Mononuclear cell (primary cell): ENCODE data around the gene ROBO2. TPM values are rescaled to one million over a fixed set of nuclear protein-coding genes. Genes with fewer than 3 reads are reported as not detected.

Source experiments
- H3K27me3 ChIP-seq: 2 replicates; pipeline ENCODE4 v1.6.0; 2011; ENCODE audit warnings: low read length, control low read depth; ENCODE audit not compliant: insufficient read depth
- H3K4me1 ChIP-seq: 2 replicates; pipeline ENCODE4 v1.5.1; 2011; ENCODE audit warnings: mild to moderate bottlenecking, low read length, control low read depth; ENCODE audit not compliant: insufficient read depth
- H3K4me3 ChIP-seq: 2 replicates; pipeline ENCODE4 v1.5.1; 2011; ENCODE audit warnings: mild to moderate bottlenecking, low read length, moderate library complexity
- H3K9me3 ChIP-seq: 2 replicates; pipeline ENCODE4 v1.5.1; 2011; ENCODE audit warnings: low read depth, mild to moderate bottlenecking, control low read depth, low read length
- total RNA-seq: library from RNA; depleted of rRNA; stranded (reverse); fragments of >200 nt; gene quantifications from one replicate; pipeline ENCODE4 v1.2.3, GENCODE V29; 2012

Gene ROBO2
- total RNA-seq, 1 donor, result under 0.01 TPM

DNA sequence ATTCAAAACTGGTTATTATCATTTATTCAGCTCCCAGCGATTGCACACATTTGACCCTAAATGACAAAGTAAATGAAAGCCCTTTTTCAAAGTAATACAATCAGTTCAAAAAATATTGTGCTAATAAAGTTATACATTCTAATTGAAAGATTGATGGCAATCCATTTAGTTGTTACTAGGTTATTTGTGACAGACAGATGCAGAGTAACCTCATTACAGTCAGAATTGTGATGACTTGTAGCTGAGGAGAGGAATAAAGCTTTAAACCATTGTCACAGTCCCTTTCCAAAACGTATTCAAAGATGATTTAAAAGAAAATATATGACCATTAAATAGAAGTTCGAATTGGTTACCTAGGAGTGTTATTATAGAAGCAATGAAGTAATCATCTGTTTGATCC is 86.1 kb downstream of the ROBO2 start:
- Histone ChIP-seq H3K9me3 (no peaks in the 10 kb centered on the region), H3K4me1 (no peaks in the 10 kb centered on the region), H3K27me3 (no peaks in the 10 kb centered on the region), H3K4me3 (no peak overlapping the region)

DNA sequence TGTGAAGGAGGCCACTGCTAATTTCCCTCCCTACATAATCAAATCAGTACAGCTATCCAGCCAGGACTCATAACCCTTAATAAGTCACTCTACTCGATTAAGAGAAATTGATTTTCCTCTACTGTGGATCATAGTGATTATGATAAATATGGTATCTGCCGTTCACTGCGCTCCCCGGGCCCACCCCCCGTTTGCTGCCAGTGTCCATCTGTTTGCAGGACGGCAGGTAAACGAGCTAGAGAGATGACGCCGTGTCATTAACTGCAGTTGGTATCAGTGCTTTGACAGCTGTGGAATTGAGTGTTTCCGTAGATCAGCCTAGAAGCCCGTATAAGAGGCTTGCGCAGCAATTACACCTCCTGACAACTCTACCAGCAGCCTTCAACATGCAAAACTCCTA is 94.9 kb downstream of the ROBO2 start:
- Histone ChIP-seq H3K4me3 (no peak overlapping the region), H3K27me3 (no peaks in the 10 kb centered on the region), H3K9me3 (no peaks in the 10 kb centered on the region), H3K4me1 (no peaks in the 10 kb centered on the region)

DNA sequence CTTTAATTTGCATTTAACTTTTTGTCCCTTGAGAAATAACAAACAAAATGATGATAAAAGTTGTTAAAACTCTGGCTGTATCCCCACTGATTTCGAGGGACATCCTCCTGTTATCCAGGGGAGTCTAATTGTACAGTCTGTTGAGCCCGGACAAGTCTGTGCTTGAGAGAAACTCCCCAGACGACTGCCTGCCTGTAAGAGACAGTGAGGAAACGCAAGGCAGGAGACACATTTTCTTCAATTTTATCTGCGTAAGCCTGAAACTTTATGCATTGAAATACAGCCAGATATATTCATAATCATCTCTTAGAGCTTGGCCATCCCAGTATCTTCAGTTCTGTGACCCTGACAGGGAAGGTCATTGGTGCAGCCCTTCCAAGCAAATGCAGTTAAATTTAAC is 97.7 kb downstream of the ROBO2 start:
- H3K9me3 ChIP-seq, result no peaks in the 10 kb centered on the region
- no peaks in the 10 kb centered on the region for H3K4me1 ChIP-seq
- H3K4me3 ChIP-seq, result no peak overlapping the region
- no peaks in the 10 kb centered on the region for H3K27me3 ChIP-seq

DNA sequence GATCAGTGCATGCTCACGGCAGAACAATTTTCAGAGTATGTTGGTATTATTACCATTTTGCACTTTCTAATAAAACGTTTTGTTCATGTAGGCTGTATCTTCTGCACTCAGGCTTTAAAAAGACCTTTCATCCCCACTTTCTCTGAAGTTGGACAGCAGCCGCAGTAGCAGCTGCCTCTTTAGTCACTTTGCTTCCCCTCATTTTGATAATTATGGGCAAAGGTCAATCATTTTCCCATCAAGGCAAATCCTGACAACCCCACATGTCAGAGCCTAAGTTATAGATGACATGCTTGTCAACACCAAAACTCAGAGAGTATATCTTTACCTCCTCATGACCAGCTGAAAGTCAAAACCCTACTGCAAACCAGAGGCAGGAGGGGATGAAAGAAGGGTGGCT is 99.7 kb downstream of the ROBO2 start:
- Histone ChIP-seq H3K27me3 (no peaks in the 10 kb centered on the region), H3K4me3 (no peak overlapping the region), H3K9me3 (no peaks in the 10 kb centered on the region)

DNA sequence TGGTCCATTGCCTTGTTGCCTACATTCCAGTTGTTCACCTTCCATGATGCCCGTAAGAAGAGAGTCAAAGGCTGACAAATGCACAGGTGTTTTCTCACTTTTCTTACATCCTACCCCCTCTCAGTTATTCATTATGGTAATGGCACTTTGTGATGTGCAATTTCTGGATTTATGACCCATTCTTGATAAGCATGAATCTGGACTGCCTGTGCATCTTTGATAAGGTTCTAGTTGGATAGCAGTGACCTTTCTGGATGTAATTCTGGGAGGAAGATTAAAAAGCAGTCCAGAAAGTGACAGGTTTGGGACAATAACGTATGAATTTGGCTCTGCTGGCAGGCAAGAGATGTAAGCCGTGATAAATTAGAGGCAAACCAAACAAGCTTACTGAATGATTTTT is 101.5 kb downstream of the ROBO2 start:
- H3K27me3 ChIP-seq, result no peaks in the 10 kb centered on the region
- no peak overlapping the region for H3K4me3 ChIP-seq
- H3K9me3 ChIP-seq, result no peaks in the 10 kb centered on the region
- H3K4me1 ChIP-seq, result no peaks in the 10 kb centered on the region

More for the DNA sequence above, 99.7 kb downstream of the ROBO2 start:
- no peaks in the 10 kb centered on the region for H3K4me1 ChIP-seq

DNA sequence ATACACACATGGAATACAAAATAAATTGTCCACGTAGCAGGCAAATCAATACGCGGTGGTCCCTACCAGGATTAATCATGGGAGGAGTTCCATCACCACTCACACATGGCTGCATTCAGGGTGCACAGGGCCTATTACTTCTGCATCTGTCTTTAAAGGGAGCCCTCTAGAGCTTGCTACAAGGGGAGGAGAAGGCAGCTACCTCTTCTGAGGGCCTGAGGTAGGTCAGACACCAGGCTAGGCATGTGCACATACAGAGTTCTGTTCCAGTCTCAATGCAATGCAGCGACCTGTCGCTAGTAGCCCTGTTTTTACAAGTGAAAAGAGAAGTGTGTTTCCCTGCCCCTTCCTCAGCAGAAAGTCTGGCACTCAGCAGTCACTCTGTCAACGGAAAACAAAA is 102.7 kb downstream of the ROBO2 start:
- Histone ChIP-seq H3K4me3 (no peak overlapping the region), H3K9me3 (no peaks in the 10 kb centered on the region), H3K4me1 (no peaks in the 10 kb centered on the region)

DNA sequence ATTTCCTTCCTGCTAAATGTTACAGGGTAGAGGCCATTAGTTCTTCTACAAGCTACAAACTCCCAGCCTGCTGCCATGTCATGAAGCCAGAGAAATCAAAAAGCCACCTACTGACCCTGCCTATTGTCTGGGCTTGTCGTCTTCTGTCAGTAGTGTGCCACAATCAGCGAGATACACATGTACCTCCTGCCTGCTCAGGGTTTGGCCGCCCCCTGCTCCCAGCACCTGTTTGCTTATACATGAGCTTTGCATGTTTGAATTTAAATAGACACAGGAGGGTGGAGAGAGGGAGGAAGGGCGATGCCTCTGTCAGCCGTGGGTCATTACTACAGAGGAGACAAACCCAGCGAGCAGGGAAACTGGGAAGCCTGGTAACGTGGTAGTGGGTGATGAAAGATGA is 106.1 kb downstream of the ROBO2 start:
- no peaks in the 10 kb centered on the region for H3K9me3 ChIP-seq

More for the DNA sequence above, 102.7 kb downstream of the ROBO2 start:
- no peaks in the 10 kb centered on the region for H3K27me3 ChIP-seq

DNA sequence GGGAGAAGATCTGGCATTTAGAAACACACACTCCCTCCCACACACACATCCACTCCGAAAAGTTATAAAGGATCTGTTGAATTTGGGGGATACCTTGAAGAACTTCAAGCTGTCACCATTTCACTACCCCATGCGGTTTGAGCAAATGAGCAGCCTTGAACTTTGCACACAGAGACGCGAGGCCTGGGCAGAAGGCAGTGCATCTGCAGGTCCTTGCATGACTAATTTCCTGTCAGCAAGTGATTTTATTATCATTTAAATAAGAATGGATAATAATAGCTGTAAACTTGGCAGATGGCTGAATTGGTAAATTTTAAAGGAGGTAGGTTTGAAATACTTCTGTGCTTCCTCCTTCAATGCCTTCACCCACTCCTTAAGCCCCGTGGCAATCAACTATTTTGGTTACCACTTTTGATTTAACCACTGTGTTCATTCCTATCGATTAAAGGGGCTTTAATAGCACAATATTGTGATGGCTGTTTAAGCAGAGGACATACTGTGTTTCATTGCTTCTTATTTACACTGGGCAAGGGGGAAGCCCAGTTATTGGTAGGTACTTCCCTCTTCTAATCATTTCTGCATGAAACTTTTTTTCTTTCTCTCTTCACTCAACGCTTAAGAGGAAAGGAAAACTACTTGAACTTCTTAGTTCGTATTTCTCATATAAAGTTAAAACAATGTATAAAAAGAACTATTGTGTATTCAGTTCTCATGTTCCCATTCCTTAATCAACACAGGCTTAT is 108.1 kb downstream of the ROBO2 start:
- H3K27me3 ChIP-seq, result no peaks in the 10 kb centered on the region
- H3K4me3 ChIP-seq, result no peak overlapping the region
- no peaks in the 10 kb centered on the region for H3K4me1 ChIP-seq
- H3K9me3 ChIP-seq, result no peaks in the 10 kb centered on the region

More for the DNA sequence above, 106.1 kb downstream of the ROBO2 start:
- H3K4me1 ChIP-seq, result no peaks in the 10 kb centered on the region
- H3K27me3 ChIP-seq, result no peaks in the 10 kb centered on the region
- H3K4me3 ChIP-seq, result no peak overlapping the region

DNA sequence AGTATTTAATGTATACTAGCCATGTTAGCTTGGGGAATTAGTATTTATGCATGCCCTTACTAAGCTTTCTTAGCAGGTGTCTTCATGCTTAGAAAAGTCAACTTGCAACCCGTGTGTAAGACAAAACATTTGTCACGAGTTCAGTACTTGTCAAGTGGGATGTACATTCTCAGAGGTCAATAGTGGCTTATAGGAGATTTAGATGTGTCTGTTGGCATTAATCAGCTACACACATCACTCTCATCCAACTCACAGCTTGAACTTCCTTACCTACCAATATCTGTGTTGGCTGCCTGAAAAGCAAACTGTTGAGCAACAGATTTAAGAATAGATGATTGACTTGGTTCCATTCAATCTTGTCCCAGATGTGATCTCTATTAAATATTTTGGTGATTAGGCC is 109.5 kb downstream of the ROBO2 start:
- Histone ChIP-seq H3K4me3 (no peak overlapping the region), H3K27me3 (no peaks in the 10 kb centered on the region)

DNA sequence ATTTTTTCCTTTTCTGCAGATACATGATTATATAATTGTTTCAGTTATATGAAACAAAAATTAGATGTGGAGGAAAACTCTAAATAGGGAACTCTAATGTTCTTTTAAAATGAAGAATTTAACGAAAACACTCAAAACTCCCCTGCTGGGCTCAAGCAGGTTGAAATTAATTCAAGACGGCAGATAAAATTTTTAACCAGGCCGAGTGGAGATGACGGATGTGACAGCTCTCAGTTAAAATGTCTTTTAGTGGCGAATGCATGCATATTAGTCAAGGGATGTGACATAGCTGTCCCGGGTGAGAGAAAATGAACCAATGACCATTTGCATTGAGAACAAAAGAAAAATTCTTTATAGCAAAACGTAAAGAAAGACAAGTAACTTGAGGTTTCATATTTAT is 110.1 kb downstream of the ROBO2 start:
- no peaks in the 10 kb centered on the region for H3K27me3 ChIP-seq
- no peaks in the 10 kb centered on the region for H3K4me1 ChIP-seq
- H3K4me3 ChIP-seq, result no peak overlapping the region
- H3K9me3 ChIP-seq, result no peaks in the 10 kb centered on the region

More for the DNA sequence above, 109.5 kb downstream of the ROBO2 start:
- Histone ChIP-seq H3K4me1 (no peaks in the 10 kb centered on the region), H3K9me3 (no peaks in the 10 kb centered on the region)

DNA sequence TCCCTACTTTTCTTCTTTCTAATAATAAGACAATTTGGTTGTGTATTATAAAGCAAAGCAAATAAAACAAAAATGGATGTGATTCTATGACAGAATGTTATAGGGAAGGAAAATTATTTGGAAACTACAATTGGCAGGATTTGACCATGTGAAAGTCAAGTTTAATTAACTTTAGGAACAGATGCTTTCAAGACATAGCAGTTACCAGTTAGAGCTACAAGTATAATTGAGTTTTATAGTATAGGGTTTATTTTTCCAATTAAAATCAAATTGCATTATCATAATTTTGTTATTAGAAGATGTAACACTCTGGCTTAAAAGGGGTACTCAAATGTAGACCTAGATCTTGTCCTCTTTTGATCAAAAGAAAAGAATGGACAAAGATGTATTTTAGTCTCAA is 110.9 kb downstream of the ROBO2 start:
- Histone ChIP-seq H3K9me3 (no peaks in the 10 kb centered on the region), H3K4me3 (no peak overlapping the region), H3K4me1 (no peaks in the 10 kb centered on the region), H3K27me3 (no peaks in the 10 kb centered on the region)

DNA sequence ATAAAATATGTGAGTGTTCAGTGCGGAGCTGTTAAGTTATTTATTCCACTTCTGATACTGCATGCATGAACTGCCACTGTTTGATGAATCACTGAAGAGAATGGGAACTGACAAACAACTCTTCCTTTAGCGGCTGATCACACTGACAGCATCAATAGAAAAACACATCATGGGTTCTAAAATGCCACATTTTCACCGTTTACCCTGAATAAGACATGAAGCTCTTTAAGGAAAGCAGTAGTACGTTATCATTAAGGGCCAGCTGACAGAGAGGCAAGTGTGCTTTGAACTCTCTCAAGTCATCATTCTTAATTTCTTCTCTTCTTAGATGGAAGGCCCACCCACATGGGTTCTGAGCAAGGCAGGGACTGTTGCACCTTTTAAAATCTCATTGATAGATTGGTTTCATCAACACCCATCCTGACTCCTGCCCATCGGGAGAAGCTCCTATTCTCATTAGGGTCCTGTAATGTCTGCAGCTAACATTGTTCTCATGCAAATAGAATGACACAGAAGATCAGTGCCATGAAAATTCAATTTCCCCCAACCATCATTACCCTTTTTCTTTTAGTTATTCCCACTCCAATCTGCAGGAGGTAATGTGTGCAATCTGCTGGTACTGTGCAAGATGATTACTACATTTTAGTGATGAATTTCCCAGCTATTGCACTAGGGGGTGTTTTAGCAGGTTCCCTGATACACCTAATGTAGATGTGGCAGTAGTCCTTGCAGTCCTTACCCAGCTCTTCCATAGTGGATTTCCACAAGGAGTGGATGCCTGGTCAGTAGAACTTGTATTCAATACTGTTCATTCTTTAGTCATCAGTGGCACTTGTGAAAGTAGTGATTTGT is 119.1 kb downstream of the ROBO2 start:
- Histone ChIP-seq H3K9me3 (no peaks in the 10 kb centered on the region), H3K27me3 (no peaks in the 10 kb centered on the region), H3K4me1 (no peaks in the 10 kb centered on the region), H3K4me3 (no peak overlapping the region)

DNA sequence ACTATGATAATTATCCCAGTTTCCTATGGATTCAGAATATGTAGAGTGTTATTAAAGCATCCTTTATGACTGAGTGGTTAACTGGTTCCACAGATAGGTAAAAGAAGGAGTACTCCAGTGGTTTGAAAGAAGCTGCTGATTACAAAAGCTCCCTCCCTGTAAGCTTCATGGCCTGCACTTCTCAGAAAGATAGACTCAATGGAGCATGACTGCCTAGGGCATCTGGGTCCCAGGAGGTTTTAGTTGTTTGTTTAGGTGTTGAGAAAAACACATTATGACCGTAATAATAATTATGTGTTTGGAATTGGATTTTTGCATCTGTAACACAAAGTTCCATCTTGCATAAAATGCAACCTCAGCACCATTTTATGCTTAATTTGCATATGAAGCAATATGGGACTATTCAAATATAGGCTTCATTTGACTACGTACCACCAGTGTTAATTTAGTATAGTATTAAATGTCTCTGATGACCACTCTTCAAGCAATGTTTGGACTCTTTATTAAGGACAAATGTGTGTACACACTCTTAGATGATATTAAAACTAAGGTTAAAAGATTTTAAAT is 121.1 kb downstream of the ROBO2 start:
- Histone ChIP-seq H3K4me3 (no peak overlapping the region), H3K9me3 (no peaks in the 10 kb centered on the region), H3K27me3 (no peaks in the 10 kb centered on the region), H3K4me1 (no peaks in the 10 kb centered on the region)

DNA sequence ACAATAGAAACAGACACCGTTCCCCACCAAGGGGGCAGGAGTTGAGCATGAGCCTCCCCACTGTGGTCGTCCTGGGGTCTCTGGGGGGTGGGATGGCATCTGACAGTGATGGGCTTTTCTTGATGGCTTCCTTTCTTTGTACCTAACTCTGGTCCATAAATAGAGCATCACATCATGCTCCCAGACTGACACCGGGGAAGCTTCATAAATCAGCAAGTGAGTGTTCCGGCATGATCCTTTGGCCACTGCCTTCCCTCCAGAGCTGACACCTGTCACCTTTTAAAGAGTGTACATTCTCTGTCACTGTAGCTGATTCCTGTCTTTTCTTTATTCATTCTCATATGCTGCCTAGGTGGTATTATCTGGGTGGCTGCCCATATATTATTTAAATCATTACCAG is 129.9 kb downstream of the ROBO2 start:
- no peaks in the 10 kb centered on the region for H3K27me3 ChIP-seq
- H3K9me3 ChIP-seq, result no peaks in the 10 kb centered on the region
- no peaks in the 10 kb centered on the region for H3K4me1 ChIP-seq
- no peak overlapping the region for H3K4me3 ChIP-seq

DNA sequence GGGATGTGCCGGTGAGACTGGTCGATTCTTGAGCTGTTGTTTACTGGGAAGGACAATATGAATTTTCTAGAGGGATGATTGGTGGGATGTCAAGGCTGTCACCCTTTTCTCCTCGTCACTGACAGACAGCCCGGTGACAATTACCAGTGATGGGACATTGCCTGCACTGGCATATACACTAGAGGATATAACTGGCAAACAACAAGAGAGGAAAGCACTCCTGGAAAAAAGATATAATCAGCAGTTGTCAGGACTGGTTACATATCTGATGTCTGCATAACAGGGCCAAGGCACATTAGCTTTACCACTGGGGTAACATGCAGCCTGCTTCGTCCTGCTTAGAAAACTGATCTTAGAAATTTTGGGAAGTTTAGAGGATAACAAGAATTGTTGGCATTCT is 131.1 kb downstream of the ROBO2 start:
- Histone ChIP-seq H3K4me1 (no peaks in the 10 kb centered on the region), H3K9me3 (no peaks in the 10 kb centered on the region), H3K27me3 (no peaks in the 10 kb centered on the region), H3K4me3 (no peak overlapping the region)
